K562 (cell line): ENCODE measurements around the gene SDS. TPM values are rescaled to one million over a fixed set of nuclear protein-coding genes. Genes with fewer than 3 reads are reported as not detected.

Source experiments
- CBX3 ChIP-seq, 2 experiments: IDR thresholded peaks; 1 replicate in 1 of 2; 2 replicates in 1 of 2; pipeline ENCODE4 v1.6.1; 2012; ENCODE audit warnings: inconsistent platforms in 2 of 2, low read length in 2 of 2, borderline replicate concordance in 1 of 2, control low read depth in 1 of 2
- FOSL1 ChIP-seq: fragments of 200-800 bp; sonication (Bioruptor generic); conservative IDR thresholded peaks from 2 replicates; pipeline ENCODE4 v1.6.1; 2016; ENCODE audit warnings: missing genetic modification characterization, missing compliant biosample characterization
- GABPB1 ChIP-seq: sonication (generic); formaldehyde crosslinking; IDR thresholded peaks from 2 replicates; pipeline ENCODE4 v1.8.0; 2022; ENCODE audit warnings: mild to moderate bottlenecking, missing genetic modification reagents
- GTF2E2 ChIP-seq: fragments of 200-800 bp; sonication (Bioruptor generic); IDR thresholded peaks from 2 replicates; pipeline ENCODE4 v1.6.1; 2016; ENCODE audit warnings: missing genetic modification characterization, missing compliant biosample characterization
- HDGF ChIP-seq: fragments of 450-650 bp; IDR thresholded peaks from 2 replicates; pipeline ENCODE4 v1.6.1; 2016
- HMG20B ChIP-seq: fragments of 250-450 bp; sonication (Bioruptor Pico); IDR thresholded peaks from 2 replicates; pipeline ENCODE4 v1.5.0; 2021; ENCODE audit warnings: mild to moderate bottlenecking
- MBD1 ChIP-seq: fragments of 250-450 bp; sonication (Bioruptor Pico); IDR thresholded peaks from 2 replicates; pipeline ENCODE4 v1.8.0; 2022; ENCODE audit warnings: inconsistent platforms
- NFIX ChIP-seq: fragments of 250-450 bp; sonication (Bioruptor Pico); IDR thresholded peaks from 2 replicates; pipeline ENCODE4 v1.4.0; 2020; ENCODE audit warnings: low read depth, mild to moderate bottlenecking, moderate library complexity
- POLR2A ChIP-seq: fragments of 450-650 bp; conservative IDR thresholded peaks from 2 replicates; pipeline ENCODE4 v1.6.1; 2016
- POLR2B ChIP-seq: fragments of 450-650 bp; IDR thresholded peaks from 2 replicates; pipeline ENCODE4 v1.6.1; 2018; ENCODE audit warnings: low read depth; ENCODE audit not compliant: partially characterized antibody
- SMAD3 ChIP-seq: fragments of 450-650 bp; formaldehyde crosslinking; conservative IDR thresholded peaks from 2 replicates; pipeline ENCODE4 v1.4.0; 2020; ENCODE audit warnings: mild to moderate bottlenecking
- TRIM24 ChIP-seq, 2 experiments: fragments of 450-650 bp; IDR thresholded peaks; 2 replicates each; pipeline ENCODE4 v1.6.1; 2016
- XRCC3 ChIP-seq: fragments of 450-650 bp; IDR thresholded peaks from 2 replicates; pipeline ENCODE4 v1.6.1; 2017; ENCODE audit warnings: mild to moderate bottlenecking, moderate library complexity
- ZBTB40 ChIP-seq, 2 experiments: fragments of 450-650 bp in 1 of 2; sonication (generic) in 1 of 2; formaldehyde crosslinking in 1 of 2; IDR thresholded peaks; 2 replicates each; pipeline versions ENCODE4 v1.7.1 to v1.9.0; 2016 to 2022; ENCODE audit warnings: inconsistent platforms in 1 of 2, mild to moderate bottlenecking in 1 of 2, missing genetic modification reagents in 1 of 2
- ZNF445 ChIP-seq: fragments of 250-450 bp; sonication (Bioruptor Pico); IDR thresholded peaks from 2 replicates; pipeline ENCODE4 v1.4.0; 2020; ENCODE audit warnings: low read depth, mild to moderate bottlenecking, moderate library complexity
- polyA plus RNA-seq, 8 experiments: library from polyadenylated mRNA; depleted of rRNA in 4 of 8; stranded (reverse) in 5 of 8; unstranded in 3 of 8; fragments of >200 nt; fragmentation: Nextera tagmentation in 2 of 8; fragmentation: Illumina TruSeq in 1 of 8; extraction: Ambion mirVana in 2 of 8; extraction: Trizol in 1 of 8; gene quantifications; 2 replicates each; pipeline versions ENCODE4 v1.2.1 to v1.2.3, GENCODE V29; 2011 to 2014; ENCODE audit warnings: inconsistent platforms in 1 of 8, missing spikeins in 1 of 8
- total RNA-seq, 7 experiments: library from RNA; depleted of rRNA in 6 of 7; stranded (reverse); fragments of >200 nt in 6 of 7; fragmentation: Illumina TruSeq in 2 of 7; extraction: Trizol in 2 of 7; gene quantifications; 2 replicates each; pipeline versions ENCODE4 v1.2.1 to v1.2.3, GENCODE V29; 2011 to 2021; ENCODE audit warnings: low replicate concordance in 1 of 7

The SDS gene
- total and polyA plus RNA-seq, 9 of the 15 experiments (the other 6 are each of a cell fraction or from before 2014, with no cell fraction given) = 0.07 to 1.1 (median 0.12) TPM; not detected in 1

- TF ChIP-seq ZBTB40 (IDR thresholded peaks at IDR 0.05) (peak; percentile 53; the same call in 1 of the 2 replicates), ZBTB40 (CRISPR knock-in tag; IDR thresholded peaks at IDR 0.05) (no peak), NFIX (CRISPR knock-in tag) (no peak), HMG20B (CRISPR knock-in tag) (no peak), GABPB1 (CRISPR knock-in tag) (peak; percentile 68; the same call in 1 of the 2 replicates), FOSL1 (tag) (peak; percentile 99), ZNF445 (no peak), TRIM24 (IDR thresholded peaks at IDR 0.05) (peak in 1 of 2 experiments; percentile 40; a peak in 1 of 4 replicates), SMAD3 (0 out of 2 replicates have a peak, but pooled peaks have one; percentile 7), HDGF (no peak), CBX3 (IDR thresholded peaks at IDR 0.05; ENCODE audit: borderline replicate concordance in 1 of 2, low read length in 2 of 2) (peak in 1 of 2 experiments; percentile 8; a peak in 1 of 3 replicates), POLR2B (peak; percentile 85), MBD1 (no peak), XRCC3 (no peak), GTF2E2 (tag) (peak; percentile 93), POLR2A (peak; percentile 90)
Measured at GRCh38 chr12:113422030-113422885, 18.6 kb upstream of the SDS start, which contains the start of gene SDSL (continued).
